Esophagus (tissue), 2 donors: ENCODE results near the gene ORC1. TPM values are rescaled to one million over a fixed set of nuclear protein-coding genes. Genes with fewer than 3 reads are reported as not detected.

Source experiments
- H3K27ac ChIP-seq, 2 donors: one replicate each; pipeline ENCODE4 v1.5.1; 2013; ENCODE audit warnings: low read depth in 2 of 2, mild to moderate bottlenecking in 2 of 2, inconsistent platforms in 1 of 2, low read length in 1 of 2, moderate library complexity in 1 of 2
- H3K27me3 ChIP-seq, 2 donors: one replicate each; pipeline ENCODE4 v1.6.1; 2013; ENCODE audit warnings: low read length in 2 of 2, control low read depth in 1 of 2, mild to moderate bottlenecking in 1 of 2; ENCODE audit not compliant: insufficient read depth in 2 of 2, control insufficient read depth in 1 of 2
- H3K36me3 ChIP-seq, 2 donors: one replicate each; pipeline ENCODE4 v1.6.1; 2013; ENCODE audit warnings: low read length in 1 of 2; ENCODE audit not compliant: control insufficient read depth in 2 of 2, insufficient read depth in 2 of 2
- H3K4me1 ChIP-seq, 2 donors: one replicate each; pipeline ENCODE4 v1.6.1; 2013; ENCODE audit warnings: low read length in 1 of 2; ENCODE audit not compliant: control insufficient read depth in 2 of 2, insufficient read depth in 2 of 2
- H3K4me3 ChIP-seq, 2 donors: one replicate each; pipeline ENCODE4 v1.5.1; 2013; ENCODE audit warnings: low read length in 2 of 2, mild to moderate bottlenecking in 2 of 2, low read depth in 1 of 2, moderate library complexity in 1 of 2
- H3K9me3 ChIP-seq, 2 donors: one replicate each; pipeline ENCODE4 v1.6.1; 2013; ENCODE audit warnings: mild to moderate bottlenecking in 2 of 2, low read depth in 1 of 2, low read length in 1 of 2, moderate library complexity in 1 of 2; ENCODE audit not compliant: control insufficient read depth in 2 of 2, insufficient read depth in 1 of 2
- WGBS, 2 donors: extraction: QIAGEN DNeasy Blood & Tissue Kit; methylation state at CpG; one replicate each; pipeline ENCODE4 v1.1.7; 2013; 5-methylcytosine and 5-hydroxymethylcytosine counted together
- polyA plus RNA-seq, 2 donors: library from polyadenylated mRNA; stranded (reverse); fragments of 200-250 nt; gene quantifications; one replicate each; pipeline ENCODE4 v1.2.3, GENCODE V29; 2013
- donor health status: healthy with polysubstance abuse.
- donor health status: Bipolar disorder and iron deficiency.

The ORC1 gene
- polyA plus RNA-seq = 1 to 10 TPM in 1 of 2 donors, under 1 TPM in 1; 0.96 to 3.6 TPM

DNA sequence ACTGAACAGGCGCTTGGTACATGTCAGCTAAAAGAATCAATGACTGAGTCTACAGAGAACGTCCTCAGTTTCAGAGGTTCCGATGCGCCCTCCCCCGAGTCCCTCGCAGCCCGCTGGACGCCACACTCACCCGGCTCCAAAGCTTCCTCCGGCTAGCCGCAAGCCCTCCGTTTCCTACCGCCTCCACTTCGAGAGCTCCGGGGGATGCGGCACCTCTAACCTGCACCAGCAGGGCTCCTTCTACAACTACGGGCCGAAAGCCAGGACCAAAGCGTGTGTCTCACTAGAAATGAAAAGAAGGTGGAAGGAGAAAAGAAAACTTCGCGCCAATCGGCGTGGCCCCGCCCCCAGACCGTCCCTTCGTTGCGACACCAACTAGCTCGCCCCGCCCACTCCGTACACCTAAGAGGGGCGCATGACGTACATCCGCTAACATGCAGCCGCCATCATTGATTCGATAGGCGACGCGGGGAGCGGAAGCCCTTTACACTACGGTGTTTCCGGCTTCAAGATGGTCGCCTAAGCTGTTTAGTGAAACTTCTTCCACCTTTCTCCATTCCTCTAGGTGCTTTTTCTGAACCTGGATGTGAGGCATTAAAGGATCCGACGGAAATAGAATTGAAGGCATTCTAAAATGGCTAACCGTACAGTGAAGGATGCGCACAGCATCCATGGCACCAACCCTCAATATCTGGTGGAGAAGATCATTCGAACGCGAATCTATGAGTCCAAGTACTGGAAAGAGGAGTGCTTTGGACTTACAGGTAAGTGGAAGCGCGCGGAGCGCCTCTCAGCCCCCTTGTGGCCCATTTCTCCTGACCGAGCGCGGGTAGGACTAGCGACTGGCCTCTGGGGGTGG lies at the start of gene ORC1, which contains the start of gene PRPF38A:
Gene ORC1 (minus strand): TSS at position 308 of the 859 bp plus-strand sequence. CDS start 2,200 bp downstream, outside the sequence.
Gene PRPF38A (plus strand): TSS at position 487 of the 859 bp plus-strand sequence. CDS start 148 bp downstream, at position 635.
- peaks cover 2 to 8% of the 10 kb centered on the region in 2 donors for H3K36me3 ChIP-seq
- H3K9me3 ChIP-seq = no peaks in the 10 kb centered on the region
- peak within 1 kb of the TSS; percentile 75 to 87 for H3K4me3 ChIP-seq
- H3K27me3 ChIP-seq = no peaks in the 10 kb centered on the region
- H3K4me1 ChIP-seq = no peaks in the 10 kb centered on the region
- WGBS, 2 donors = 0% methylated on average over 57 of the region's 57 CpGs
- H3K27ac ChIP-seq = peak within 1 kb of the TSS; percentile 93 to 97

GRCh38 chr1:52444463-52444862 lies 40.2 kb upstream of the ORC1 start:
- Histone ChIP-seq H3K4me3 (no peak overlapping the region), H3K9me3 (no peaks in the 10 kb centered on the region), H3K27ac (no peak overlapping the region), H3K36me3 (peaks cover 2 to 4% of the 10 kb centered on the region in 2 donors), H3K27me3 (no peaks in the 10 kb centered on the region), H3K4me1 (no peaks in the 10 kb centered on the region)
- 47 to 65% methylated on average over 2 of the region's 2 CpGs for WGBS, 2 donors

DNA sequence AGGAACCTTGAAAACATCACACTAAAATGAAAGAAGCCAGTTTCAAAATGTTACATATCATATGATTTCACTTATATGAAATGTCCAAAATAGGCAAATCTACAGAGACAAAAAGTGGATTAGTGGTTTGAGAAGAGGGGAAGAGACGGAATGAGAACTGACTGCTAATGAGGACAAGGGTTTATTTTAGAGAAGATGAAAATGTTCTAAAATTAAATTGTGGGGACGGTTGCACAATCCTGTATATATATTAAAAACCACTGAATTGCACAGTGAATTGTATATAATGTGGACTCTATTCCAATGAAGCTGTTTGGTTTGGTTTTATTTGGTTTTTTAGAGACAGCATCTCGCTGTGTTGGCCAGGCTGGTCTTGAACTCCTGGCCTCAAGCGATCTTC lies 35.8 kb upstream of the ORC1 start:
- H3K27me3 ChIP-seq = no peaks in the 10 kb centered on the region
- WGBS, 2 donors = 94% methylated on average over 4 of the region's 4 CpGs
- no peak overlapping the region for H3K4me3 ChIP-seq
- H3K4me1 ChIP-seq = no peaks in the 10 kb centered on the region
- peaks cover 2 to 8% of the 10 kb centered on the region in 2 donors for H3K36me3 ChIP-seq
- no peaks in the 10 kb centered on the region for H3K9me3 ChIP-seq
- H3K27ac ChIP-seq = no peak overlapping the region

DNA sequence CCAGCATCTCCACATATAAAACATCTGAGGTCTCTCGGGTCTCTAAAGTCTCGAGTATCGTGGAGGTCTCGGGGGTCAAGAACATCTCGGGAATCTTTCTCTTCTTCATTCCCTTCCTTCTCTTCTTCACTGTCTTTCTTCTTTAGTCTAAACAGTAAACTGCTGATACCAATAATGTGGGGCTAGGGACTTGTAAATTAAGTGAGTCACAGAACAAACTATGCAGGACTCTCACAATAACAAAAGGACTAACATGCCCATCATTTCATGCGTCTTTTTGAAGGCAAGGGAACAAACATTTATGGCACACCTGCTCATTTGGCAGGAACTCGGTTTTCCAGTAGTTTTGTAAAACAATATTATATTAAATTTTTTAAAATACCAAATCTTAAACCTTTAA lies 32.6 kb upstream of the ORC1 start:
- no peaks in the 10 kb centered on the region for H3K27me3 ChIP-seq
- no peak overlapping the region for H3K27ac ChIP-seq
- H3K4me1 ChIP-seq = no peaks in the 10 kb centered on the region
- peaks cover 0 to 3% of the 10 kb centered on the region in 2 donors for H3K36me3 ChIP-seq
- no peak overlapping the region for H3K4me3 ChIP-seq
- WGBS, 2 donors = 85 to 88% methylated on average over 7 of the region's 7 CpGs
- no peaks in the 10 kb centered on the region for H3K9me3 ChIP-seq

DNA sequence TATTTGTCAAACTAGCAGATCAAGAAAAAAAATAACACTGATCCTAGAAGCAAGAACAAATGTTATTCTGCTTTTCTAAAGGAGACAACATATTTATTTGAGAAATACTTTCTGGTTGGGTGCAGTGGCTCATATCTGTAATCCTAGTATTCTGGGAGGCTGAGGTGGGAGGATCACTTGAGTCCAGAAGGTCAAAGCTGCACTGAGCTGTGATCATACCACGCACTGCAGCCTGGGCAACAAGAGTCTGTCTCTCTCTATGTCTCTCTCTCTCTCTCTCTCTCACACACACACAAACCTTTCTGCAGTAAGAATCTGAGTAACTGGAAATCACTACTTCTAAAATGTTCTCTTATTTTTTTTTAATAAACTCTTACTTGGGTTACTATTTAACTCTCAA lies 31.4 kb upstream of the ORC1 start:
- H3K4me3 ChIP-seq = no peak overlapping the region
- H3K4me1 ChIP-seq = no peaks in the 10 kb centered on the region
- no peaks in the 10 kb centered on the region for H3K27me3 ChIP-seq
- no peak overlapping the region for H3K27ac ChIP-seq
- peaks cover 4 to 6% of the 10 kb centered on the region in 2 donors for H3K36me3 ChIP-seq
- no peaks in the 10 kb centered on the region for H3K9me3 ChIP-seq
- WGBS, 2 donors = 96 to 100% methylated on average over 1 of the region's 1 CpG

DNA sequence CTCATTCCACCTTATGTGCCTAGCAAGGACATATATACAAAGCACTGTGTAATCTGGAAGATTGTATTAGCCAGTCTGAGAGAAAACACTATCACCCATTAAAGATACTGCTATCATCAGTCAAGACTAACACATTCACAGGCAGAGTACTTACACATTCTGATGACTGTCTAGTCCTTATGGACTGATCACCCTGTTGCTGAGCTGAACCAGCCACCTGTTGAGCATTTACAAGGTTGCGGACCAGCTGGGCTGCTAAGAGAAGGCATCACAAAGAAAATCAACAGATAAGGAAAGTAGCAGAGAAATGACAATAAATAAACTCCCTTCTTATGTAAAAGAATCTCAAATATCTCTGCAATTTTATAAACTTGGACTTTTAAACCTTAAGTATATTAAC lies 31.0 kb upstream of the ORC1 start:
- Histone ChIP-seq H3K27ac (no peak overlapping the region), H3K27me3 (no peaks in the 10 kb centered on the region), H3K4me1 (no peaks in the 10 kb centered on the region), H3K4me3 (no peak overlapping the region), H3K36me3 (peaks cover 4 to 6% of the 10 kb centered on the region in 2 donors), H3K9me3 (no peaks in the 10 kb centered on the region)
- WGBS, 2 donors = 99 to 100% methylated on average over 1 of the region's 1 CpG

DNA sequence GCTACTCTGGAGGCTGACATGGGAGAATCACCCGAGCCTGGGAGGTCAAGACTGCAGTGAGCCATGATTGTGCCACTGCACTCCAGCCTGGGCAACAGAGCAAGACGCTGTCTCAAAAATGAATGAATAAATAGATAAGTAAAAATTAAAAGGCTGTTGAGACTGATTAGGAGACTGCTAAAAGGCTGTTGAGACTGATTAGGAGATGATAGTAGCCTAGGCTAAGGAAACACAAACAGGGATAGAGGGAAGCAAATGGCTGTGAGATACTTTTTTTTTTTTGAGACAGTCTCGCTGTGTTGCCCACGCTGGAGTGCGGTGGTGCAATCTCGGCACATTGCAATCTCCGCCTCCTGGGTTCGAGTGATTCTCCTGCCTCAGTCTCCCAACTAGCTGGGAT lies 28.6 kb upstream of the ORC1 start:
- WGBS, 2 donors = 95 to 98% methylated on average over 8 of the region's 8 CpGs
- no peaks in the 10 kb centered on the region for H3K27me3 ChIP-seq

DNA sequence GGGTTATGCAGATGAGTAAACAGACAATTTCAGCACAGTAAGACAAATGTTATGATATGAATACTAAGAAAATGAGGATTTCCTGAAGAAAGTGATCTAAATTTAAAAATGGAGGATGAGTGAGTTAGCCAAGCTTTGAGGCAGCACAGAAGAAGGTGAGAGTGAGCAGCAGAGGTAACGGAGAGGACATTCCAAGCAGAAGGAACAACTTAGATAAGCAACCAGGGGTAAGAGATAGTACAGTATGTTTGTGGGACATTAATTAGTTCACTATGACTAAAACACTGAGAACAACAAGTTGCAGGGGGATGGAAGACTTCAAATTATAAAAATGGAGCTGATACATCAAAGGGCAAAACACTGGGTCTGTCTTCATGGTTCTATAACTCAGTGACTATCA lies 22.9 kb upstream of the ORC1 start:
- Histone ChIP-seq H3K4me3 (no peak overlapping the region), H3K27ac (no peak overlapping the region)
- 97 to 100% methylated on average over 1 of the region's 1 CpG for WGBS, 2 donors

More for the DNA sequence above, 28.6 kb upstream of the ORC1 start:
- Histone ChIP-seq H3K36me3 (peaks cover 4 to 6% of the 10 kb centered on the region in 2 donors), H3K9me3 (no peaks in the 10 kb centered on the region), H3K4me3 (no peak overlapping the region), H3K27ac (no peak overlapping the region), H3K4me1 (no peaks in the 10 kb centered on the region)

GRCh38 chr1:52426371-52426770 lies 22.1 kb upstream of the ORC1 start:
- Histone ChIP-seq H3K4me3 (no peak overlapping the region), H3K27ac (no peak overlapping the region), H3K4me1 (no peaks in the 10 kb centered on the region), H3K27me3 (no peaks in the 10 kb centered on the region), H3K9me3 (no peaks in the 10 kb centered on the region), H3K36me3 (peaks cover 3 to 7% of the 10 kb centered on the region in 2 donors)
- 68 to 74% methylated on average over 3 of the region's 3 CpGs for WGBS, 2 donors

More for the DNA sequence above, 22.9 kb upstream of the ORC1 start:
- no peaks in the 10 kb centered on the region for H3K4me1 ChIP-seq
- H3K36me3 ChIP-seq = peaks cover 3 to 7% of the 10 kb centered on the region in 2 donors
- no peaks in the 10 kb centered on the region for H3K9me3 ChIP-seq
- H3K27me3 ChIP-seq = no peaks in the 10 kb centered on the region
